DOHH2 (cell line): ENCODE measurements around the gene TF.

ENCODE experiments used
- EZH2phosphoT487 ChIP-seq: fragments of 200-600 bp; sonication (generic); IDR thresholded peaks from 2 replicates; pipeline ENCODE4 v1.6.1; 2017; ENCODE audit warnings: borderline replicate concordance, mild to moderate bottlenecking, antibody characterized with exemption, low read length, moderate library complexity, mixed read lengths
- TF ChIP-seq, protein P1 (sequence below): fragments of 200-600 bp; sonication (generic); IDR thresholded peaks from one replicate; pipeline ENCODE4 v1.5.1; 2014; ENCODE audit warnings: antibody characterized with exemption, mild to moderate bottlenecking, low read depth, low read length; ENCODE audit not compliant: poor library complexity, severe bottlenecking

- TF ChIP-seq EZH2phosphoT487, result no peak
- TF ChIP-seq, protein P1, sequence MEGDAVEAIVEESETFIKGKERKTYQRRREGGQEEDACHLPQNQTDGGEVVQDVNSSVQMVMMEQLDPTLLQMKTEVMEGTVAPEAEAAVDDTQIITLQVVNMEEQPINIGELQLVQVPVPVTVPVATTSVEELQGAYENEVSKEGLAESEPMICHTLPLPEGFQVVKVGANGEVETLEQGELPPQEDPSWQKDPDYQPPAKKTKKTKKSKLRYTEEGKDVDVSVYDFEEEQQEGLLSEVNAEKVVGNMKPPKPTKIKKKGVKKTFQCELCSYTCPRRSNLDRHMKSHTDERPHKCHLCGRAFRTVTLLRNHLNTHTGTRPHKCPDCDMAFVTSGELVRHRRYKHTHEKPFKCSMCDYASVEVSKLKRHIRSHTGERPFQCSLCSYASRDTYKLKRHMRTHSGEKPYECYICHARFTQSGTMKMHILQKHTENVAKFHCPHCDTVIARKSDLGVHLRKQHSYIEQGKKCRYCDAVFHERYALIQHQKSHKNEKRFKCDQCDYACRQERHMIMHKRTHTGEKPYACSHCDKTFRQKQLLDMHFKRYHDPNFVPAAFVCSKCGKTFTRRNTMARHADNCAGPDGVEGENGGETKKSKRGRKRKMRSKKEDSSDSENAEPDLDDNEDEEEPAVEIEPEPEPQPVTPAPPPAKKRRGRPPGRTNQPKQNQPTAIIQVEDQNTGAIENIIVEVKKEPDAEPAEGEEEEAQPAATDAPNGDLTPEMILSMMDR, result no peak
Measured at GRCh38 chr3:133747907-133748639, 1.9 kb downstream of the TF start.
